Measurements from ENCODE around the gene KIF16B. TPM values are rescaled to one million over a fixed set of nuclear protein-coding genes. Genes with fewer than 3 reads are reported as not detected.

The KIF16B gene
- total and polyA plus RNA-seq, 10 of the 15 experiments (the other 5 are each of a cell fraction or from before 2014, with no cell fraction given), result 0.21 to 5.2 (median 3.0) TPM

GRCh38 chr20:16411361-16411760 is 161.9 kb downstream of the KIF16B start (continued):
- TF ChIP-seq BMI1 (IDR thresholded peaks at IDR 0.05; ENCODE audit: borderline replicate concordance) (no peak), NFXL1 (IDR thresholded peaks at IDR 0.05; ENCODE audit: borderline replicate concordance) (no peak), CBX5 (IDR thresholded peaks at IDR 0.05; ENCODE audit: low read depth) (no peak), IRF4 (IDR thresholded peaks at IDR 0.05; ENCODE audit: low read depth, low read length) (no peak), PML (IDR thresholded peaks at IDR 0.05; ENCODE audit: low read length) (no peak), ATF7 (IDR thresholded peaks at IDR 0.05; ENCODE audit: low read depth) (no peak), POLR2AphosphoS5 (IDR thresholded peaks at IDR 0.05; ENCODE audit: low read length) (no peak)

DNA sequence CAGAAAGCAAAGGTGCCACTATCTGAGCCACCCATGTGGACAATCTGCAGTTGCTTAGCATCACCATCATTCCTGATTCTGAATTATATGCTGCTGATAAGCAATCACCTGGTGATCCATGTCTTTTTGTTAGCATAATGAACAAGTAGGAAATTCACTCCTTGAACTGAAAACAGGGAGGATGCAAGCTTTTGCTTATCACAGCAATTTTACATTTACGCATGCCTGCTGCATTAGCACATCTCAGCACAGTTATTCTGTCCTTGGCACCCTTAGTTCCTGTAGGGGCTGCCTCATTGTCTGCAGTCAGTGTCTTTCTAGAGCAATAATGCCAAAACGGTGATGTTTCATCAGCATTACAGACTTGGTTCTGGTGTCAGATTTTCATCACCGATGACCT is 162.6 kb downstream of the KIF16B start:
- Histone ChIP-seq H3K27me3 (replicated peaks in 1 of 2; ENCODE audit: control insufficient read depth in 2 of 2, insufficient read depth in 2 of 2, low read length in 1 of 2) (no peaks in the 10 kb centered on the region), H3K27ac (ENCODE audit: control insufficient read depth, insufficient read depth) (no peak overlapping the region), H3K36me3 (ENCODE audit: control insufficient read depth in 2 of 2, insufficient read depth in 2 of 2, low read length in 1 of 2) (no peaks in the 10 kb centered on the region), H3K4me3 (no peak overlapping the region), H3K4me2 (ENCODE audit: control insufficient read depth, insufficient read depth) (no peak overlapping the region), H3K79me2 (ENCODE audit: control insufficient read depth, insufficient read depth, low read length) (no peaks in the 10 kb centered on the region), H3K9me3 (replicated peaks; ENCODE audit: control insufficient read depth, insufficient read depth, low read length) (no peaks in the 10 kb centered on the region; the same call in 2 of the 3 replicates), H3K9ac (ENCODE audit: control insufficient read depth, insufficient read depth, low read length) (no peak overlapping the region), H4K20me1 (ENCODE audit: control insufficient read depth, insufficient read depth) (no peaks in the 10 kb centered on the region), H3K4me1 (ENCODE audit: control insufficient read depth, insufficient read depth, low read length) (no peaks in the 10 kb centered on the region), H2AFZ (ENCODE audit: control insufficient read depth, low read depth, low read length) (no peak overlapping the region)
- in situ Hi-C loops (cut with MboI), result no loop called here
- ChIA-PET RAD21 (ENCODE audit: unreplicated experiment) (no interaction called here), SMC1A (ENCODE audit: uncharacterized antibody, unreplicated experiment) (no interaction called here), CTCF (no interaction called here), POLR2A (no interaction called here)
- BruUV-seq (replicated peaks), result no TSS peak
- 90% methylated on average over 3 of the region's 3 CpGs for WGBS (ENCODE audit: insufficient coverage, insufficient replicate concordance, low lambda C conversion rate, missing lambda C conversion rate)
- DNase-seq (ENCODE audit: low read depth, low spot score), result no peak
- intact Hi-C loops (cut with micrococcal nuclease; ENCODE audit: unreplicated experiment), result no loop called here
- no peak for FAIRE-seq
- ATAC-seq, result no peak
- no peak for TF ChIP-seq USF1 (IDR thresholded peaks at IDR 0.05; ENCODE audit: borderline replicate concordance, extremely low read length, insufficient read depth, low read depth, low read length)
- TF ChIP-seq NR2F1 (conservative IDR thresholded peaks at IDR 0.05), result no peak
- TF ChIP-seq SPI1 (IDR thresholded peaks at IDR 0.05; ENCODE audit: borderline replicate concordance, insufficient read depth, low read depth, low read length), result no peak
- TF ChIP-seq NR2C2 (IDR thresholded peaks at IDR 0.05; ENCODE audit: borderline replicate concordance, control insufficient read depth, insufficient read length, low read depth), result no peak
- TF ChIP-seq YBX1 (IDR thresholded peaks at IDR 0.05), result no peak
- no peak for TF ChIP-seq KAT2A (conservative IDR thresholded peaks at IDR 0.05; ENCODE audit: control insufficient read depth, low read depth, low read length)
- no peak for TF ChIP-seq SMC3 (IDR thresholded peaks at IDR 0.05; ENCODE audit: borderline replicate concordance, low read length)
- no peak for TF ChIP-seq NFXL1 (IDR thresholded peaks at IDR 0.05; ENCODE audit: borderline replicate concordance)
- no peak for TF ChIP-seq MXI1 (IDR thresholded peaks at IDR 0.05; ENCODE audit: low read depth, low read length)
- TF ChIP-seq RB1 (IDR thresholded peaks at IDR 0.05; ENCODE audit: borderline replicate concordance), result no peak
- TF ChIP-seq POU2F2 (IDR thresholded peaks at IDR 0.05; ENCODE audit: borderline replicate concordance, low read depth, low read length), result no peak
- TF ChIP-seq E2F4 (IDR thresholded peaks at IDR 0.05; ENCODE audit: low read depth, low read length), result no peak
- TF ChIP-seq ESRRA (IDR thresholded peaks at IDR 0.05; ENCODE audit: low read length), result no peak
- TF ChIP-seq LARP7 (IDR thresholded peaks at IDR 0.05), result no peak
- no peak for TF ChIP-seq KLF5 (IDR thresholded peaks at IDR 0.05; ENCODE audit: partially characterized antibody)
- no peak for TF ChIP-seq IKZF2 (IDR thresholded peaks at IDR 0.05)
- TF ChIP-seq GABPA (IDR thresholded peaks at IDR 0.05; ENCODE audit: low read depth), result no peak

Data from GM12878 (cell line).